Measurements from ENCODE around the gene DOK7.

DOK7 gene, protein sequence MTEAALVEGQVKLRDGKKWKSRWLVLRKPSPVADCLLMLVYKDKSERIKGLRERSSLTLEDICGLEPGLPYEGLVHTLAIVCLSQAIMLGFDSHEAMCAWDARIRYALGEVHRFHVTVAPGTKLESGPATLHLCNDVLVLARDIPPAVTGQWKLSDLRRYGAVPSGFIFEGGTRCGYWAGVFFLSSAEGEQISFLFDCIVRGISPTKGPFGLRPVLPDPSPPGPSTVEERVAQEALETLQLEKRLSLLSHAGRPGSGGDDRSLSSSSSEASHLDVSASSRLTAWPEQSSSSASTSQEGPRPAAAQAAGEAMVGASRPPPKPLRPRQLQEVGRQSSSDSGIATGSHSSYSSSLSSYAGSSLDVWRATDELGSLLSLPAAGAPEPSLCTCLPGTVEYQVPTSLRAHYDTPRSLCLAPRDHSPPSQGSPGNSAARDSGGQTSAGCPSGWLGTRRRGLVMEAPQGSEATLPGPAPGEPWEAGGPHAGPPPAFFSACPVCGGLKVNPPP

DNA sequence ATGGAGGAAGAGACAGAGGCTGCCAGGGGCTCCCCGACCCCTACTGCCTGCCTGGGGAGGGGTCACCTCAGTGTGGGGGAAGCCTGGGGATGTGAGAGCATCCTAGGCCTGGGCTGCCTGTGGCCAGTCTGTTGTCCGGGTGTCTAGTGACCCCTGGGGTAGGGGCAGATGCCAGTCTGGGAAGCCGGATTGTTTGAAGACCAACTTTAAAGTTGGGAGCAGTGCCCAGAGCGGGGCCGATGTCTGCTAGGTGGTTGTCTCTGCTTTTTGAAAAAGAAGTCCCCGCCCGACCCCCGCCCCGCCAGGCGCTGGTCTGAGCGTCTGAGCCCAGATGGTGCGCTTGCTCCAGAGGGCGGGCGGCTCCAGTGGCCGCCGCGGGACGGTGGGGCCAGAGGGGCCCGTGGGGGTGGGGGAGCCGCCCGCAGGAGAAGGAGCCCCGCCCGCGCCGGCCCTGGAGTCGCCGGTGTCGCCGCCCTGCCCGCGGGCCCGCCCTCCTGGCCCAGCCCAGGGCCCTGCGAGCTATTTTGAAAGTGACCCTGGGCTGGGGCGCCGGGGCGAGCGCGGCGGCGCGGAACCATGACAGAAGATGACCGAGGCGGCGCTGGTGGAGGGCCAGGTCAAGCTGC is at the start of gene DOK7:
DOK7 (plus strand) TSS at position 517 of the 626 bp plus-strand sequence; CDS start at position 587, 70 bp downstream.
- no peaks in the 10 kb centered on the region for H3K36me3 Mint-ChIP-seq (ENCODE audit: low read depth)
- no peak for DNase-seq
- H3K27me3 Mint-ChIP-seq, result peaks cover 33% of the 10 kb centered on the region
- no peaks in the 10 kb centered on the region for H3K9me3 Mint-ChIP-seq
- H3K4me3 Mint-ChIP-seq, result no peak within 1 kb of the TSS
- H3K4me1 Mint-ChIP-seq (ENCODE audit: low read depth), result no peaks in the 10 kb centered on the region
- H3K27ac Mint-ChIP-seq, result no peak within 1 kb of the TSS

DNA sequence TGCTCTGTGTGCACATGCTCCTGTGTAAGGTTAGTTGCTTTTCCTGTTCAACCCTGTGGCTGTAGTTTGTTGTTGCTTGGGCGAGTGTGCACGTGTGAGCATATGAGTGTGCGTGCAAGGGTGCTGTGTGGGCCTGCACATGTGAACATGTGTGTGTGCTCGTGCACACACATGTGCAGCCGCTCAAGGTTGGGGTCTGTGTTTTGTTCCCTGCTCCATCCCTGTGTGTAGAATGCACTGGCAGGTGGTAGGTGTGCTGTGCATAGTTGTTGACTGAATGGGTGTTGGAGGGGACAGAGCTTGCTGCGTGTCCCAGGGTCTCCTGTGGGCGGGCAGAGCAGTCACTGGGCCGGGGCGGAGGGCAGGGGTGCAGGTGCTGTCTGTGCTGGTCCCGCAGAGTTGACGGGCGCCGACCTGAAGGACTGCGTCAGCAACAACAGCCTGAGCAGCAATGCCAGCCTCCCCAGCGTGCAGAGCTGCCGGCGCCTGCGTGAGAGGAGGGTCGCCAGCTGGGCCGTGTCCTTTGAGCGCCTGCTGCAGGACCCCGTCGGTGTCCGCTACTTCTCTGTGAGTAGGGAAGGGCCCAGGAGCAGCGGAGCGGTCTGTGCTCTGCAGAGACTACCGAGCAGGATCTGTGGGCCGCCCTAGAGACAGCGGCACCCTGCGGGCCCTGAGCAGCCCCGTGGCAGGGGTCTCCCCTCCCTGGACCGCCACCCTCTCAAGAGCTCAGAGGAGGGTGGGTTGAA is 49.3 kb upstream of the DOK7 start:
- no peak for DNase-seq
- Mint-ChIP-seq H3K4me1 (ENCODE audit: low read depth) (no peaks in the 10 kb centered on the region), H3K4me3 (no peak overlapping the region), H3K36me3 (ENCODE audit: low read depth) (peaks cover 4% of the 10 kb centered on the region), H3K27ac (no peak overlapping the region), H3K27me3 (no peaks in the 10 kb centered on the region), H3K9me3 (no peaks in the 10 kb centered on the region)

DNA sequence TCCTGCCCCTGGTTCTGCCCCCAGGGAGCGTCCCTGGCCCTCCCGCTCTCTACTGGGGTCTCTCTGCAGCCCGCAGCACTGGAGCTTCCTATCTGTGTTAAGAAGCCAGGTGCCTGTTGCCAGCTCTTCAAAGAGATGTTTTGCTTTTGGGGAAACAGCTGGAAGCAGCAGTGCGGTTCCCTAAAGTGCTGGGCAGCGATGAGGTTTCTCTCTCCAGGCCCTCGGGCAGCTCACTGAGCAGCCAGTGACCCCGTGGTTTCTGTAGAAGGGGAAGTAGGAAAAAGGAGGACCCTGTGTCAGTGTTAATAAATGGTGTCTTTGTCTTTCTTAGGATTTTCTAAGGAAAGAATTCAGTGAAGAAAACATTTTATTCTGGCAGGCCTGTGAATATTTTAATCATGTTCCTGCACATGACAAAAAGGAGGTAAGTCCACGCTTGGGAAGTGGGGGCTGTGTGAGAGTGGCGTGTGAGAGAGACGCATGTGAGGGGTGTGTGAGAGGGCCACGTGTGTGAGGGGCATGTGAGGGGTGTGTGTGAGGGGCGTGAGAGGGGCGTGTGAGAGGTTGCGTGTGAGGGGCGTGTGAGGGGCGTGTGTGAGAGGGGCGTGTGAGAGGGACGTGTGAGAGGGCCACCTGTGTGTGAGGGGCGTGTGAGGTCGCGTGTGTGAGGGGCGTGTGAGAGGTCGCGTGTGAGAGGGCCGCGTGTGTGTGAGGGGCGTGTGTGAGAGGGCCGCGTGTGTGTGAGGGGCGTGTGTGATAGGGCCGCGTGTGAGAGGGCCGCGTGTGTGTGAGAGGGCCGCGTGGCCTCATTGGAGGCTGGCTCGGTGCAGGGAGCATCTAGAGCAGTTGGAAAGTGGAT is 48.5 kb upstream of the DOK7 start:
- H3K27me3 Mint-ChIP-seq, result no peaks in the 10 kb centered on the region
- H3K27ac Mint-ChIP-seq, result no peak overlapping the region
- DNase-seq, result no peak
- peaks cover 4% of the 10 kb centered on the region for H3K36me3 Mint-ChIP-seq (ENCODE audit: low read depth)
- H3K4me1 Mint-ChIP-seq (ENCODE audit: low read depth), result no peaks in the 10 kb centered on the region
- no peak overlapping the region for H3K4me3 Mint-ChIP-seq
- H3K9me3 Mint-ChIP-seq, result no peaks in the 10 kb centered on the region

DNA sequence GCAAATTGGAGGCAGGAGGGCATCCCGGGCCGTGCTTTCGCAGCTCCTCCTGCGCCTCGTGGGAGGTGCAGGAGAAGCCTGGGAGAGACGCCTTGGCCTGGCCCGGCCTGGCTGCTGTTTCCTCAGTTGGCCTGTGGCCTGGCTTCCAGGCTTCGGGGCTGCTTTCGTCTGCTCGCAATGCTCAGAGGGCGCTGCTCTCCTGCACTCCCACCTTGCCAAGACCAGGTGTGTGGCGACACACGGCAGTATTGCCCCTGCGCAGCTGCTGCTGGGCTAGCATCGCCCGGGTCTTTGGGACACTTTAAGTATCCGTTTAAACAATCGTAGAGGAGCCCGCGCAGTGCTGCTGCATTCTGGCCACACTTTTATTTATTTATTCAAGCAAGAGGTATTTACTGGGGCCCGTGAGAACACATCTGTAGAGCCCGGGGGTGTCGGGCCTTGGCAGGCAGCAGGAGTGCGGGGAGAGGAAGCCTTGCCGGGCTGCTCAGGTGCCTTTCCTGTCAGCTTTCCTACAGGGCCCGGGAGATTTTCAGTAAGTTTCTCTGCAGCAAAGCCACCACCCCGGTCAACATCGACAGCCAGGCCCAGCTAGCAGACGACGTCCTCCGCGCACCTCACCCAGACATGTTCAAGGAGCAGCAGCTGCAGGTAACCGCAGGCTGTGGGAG is 47.5 kb upstream of the DOK7 start:
- Mint-ChIP-seq H3K9me3 (no peaks in the 10 kb centered on the region), H3K4me1 (ENCODE audit: low read depth) (no peaks in the 10 kb centered on the region), H3K27me3 (no peaks in the 10 kb centered on the region), H3K27ac (no peak overlapping the region), H3K4me3 (no peak overlapping the region), H3K36me3 (ENCODE audit: low read depth) (peaks cover 4% of the 10 kb centered on the region)
- no peak for DNase-seq

DNA sequence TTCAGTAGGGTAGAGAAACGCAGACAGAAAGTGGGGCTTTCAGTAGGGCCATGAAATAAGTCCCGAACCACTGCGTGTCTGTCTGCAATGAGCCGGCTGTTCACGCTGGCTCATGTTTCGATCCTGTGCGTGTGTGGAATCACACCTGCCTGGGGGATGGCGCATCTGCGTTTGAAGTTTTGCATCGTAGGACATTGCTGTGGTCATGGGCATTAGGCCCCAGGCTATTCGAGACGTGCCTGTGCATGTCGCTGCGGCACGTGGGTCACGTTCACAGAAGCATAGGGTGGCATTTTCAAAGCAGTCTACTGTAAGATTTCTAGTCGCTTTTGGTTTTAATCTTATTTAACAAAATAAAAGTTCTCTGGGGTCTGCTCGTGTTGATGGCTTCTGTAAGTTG is 46.8 kb upstream of the DOK7 start:
- H3K27me3 Mint-ChIP-seq, result no peaks in the 10 kb centered on the region
- peaks cover 4% of the 10 kb centered on the region for H3K36me3 Mint-ChIP-seq (ENCODE audit: low read depth)
- no peak for DNase-seq
- no peak overlapping the region for H3K4me3 Mint-ChIP-seq
- no peaks in the 10 kb centered on the region for H3K9me3 Mint-ChIP-seq
- no peak overlapping the region for H3K27ac Mint-ChIP-seq
- H3K4me1 Mint-ChIP-seq (ENCODE audit: low read depth), result no peaks in the 10 kb centered on the region

DNA sequence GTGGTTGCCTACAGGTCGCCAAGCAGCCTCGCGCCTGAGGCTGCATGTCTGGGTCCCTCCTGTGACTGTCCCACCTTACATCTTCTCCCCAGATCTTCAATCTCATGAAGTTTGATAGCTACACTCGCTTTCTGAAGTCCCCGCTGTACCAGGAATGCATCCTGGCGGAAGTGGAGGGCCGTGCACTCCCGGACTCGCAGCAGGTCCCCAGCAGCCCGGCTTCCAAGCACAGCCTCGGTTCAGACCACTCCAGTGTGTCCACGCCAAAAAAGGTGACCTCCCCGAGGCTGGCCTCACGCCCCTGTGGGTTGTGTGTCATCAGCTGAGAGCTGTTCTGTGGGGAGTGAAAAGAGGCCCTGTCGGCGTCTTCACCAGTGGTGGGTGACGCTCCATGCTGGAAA is 46.3 kb upstream of the DOK7 start:
- H3K27me3 Mint-ChIP-seq, result no peaks in the 10 kb centered on the region
- no peak overlapping the region for H3K27ac Mint-ChIP-seq
- no peaks in the 10 kb centered on the region for H3K4me1 Mint-ChIP-seq (ENCODE audit: low read depth)
- no peak overlapping the region for H3K4me3 Mint-ChIP-seq
- no peaks in the 10 kb centered on the region for H3K9me3 Mint-ChIP-seq
- DNase-seq, result no peak
- H3K36me3 Mint-ChIP-seq (ENCODE audit: low read depth), result peaks cover 4% of the 10 kb centered on the region

DNA sequence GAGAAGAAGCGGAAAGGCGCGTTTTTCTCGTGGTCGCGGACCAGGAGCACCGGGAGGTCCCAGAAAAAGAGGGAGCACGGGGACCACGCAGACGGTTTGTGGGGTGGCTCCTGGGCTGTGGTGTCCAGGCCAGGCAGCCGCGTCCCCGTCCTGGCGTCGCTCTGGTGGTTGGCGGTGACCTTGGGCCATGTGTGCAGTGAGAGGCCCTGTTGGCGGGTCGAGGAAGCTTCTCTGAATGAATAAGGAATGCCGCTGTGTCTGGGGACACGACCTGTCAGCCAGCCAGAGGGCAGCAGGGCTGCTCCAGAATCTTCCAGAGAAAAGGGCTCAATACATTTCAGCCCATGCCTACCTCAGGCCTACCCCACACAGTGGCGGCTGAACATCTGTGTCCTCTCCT is 45.7 kb upstream of the DOK7 start:
- Mint-ChIP-seq H3K27ac (no peak overlapping the region), H3K36me3 (ENCODE audit: low read depth) (peaks cover 4% of the 10 kb centered on the region)

DNA sequence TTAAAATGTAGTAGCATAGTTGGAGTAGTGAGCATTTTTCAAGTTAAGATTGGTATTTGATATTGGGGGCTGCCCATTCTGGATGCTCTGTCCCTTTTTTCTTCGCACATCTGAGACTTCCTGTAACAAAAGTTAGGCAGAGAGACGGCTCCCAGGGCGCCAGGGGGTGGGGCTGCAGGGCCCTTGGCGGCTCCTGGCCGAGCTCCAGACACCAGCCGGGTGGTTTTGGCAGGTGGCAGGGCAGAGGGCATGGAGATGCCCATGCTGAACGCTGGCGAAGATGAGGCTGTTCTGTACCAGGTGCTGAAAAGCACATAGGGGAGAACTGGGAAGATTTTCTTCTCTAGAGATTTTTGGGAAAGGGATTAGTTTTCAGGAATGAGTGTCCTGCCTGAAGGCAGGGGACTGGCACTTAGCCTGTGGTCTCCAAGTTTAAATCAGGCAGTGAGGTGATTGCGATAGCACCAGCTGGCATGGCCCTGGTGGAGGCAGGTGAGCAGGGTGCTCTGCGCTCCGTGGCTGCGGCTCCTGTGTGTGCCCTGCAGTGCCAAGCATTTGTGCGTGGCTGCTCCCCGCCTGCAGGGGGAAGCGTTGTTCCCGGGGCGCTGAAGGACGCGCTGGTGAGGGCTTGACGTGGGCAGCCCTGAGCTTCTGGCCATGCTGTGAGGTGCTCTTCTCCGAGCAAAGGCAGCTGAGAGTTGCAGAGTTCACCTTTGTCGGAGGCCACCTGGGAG is 44.9 kb upstream of the DOK7 start:
- Mint-ChIP-seq H3K27me3 (no peaks in the 10 kb centered on the region), H3K27ac (no peak overlapping the region), H3K4me1 (ENCODE audit: low read depth) (no peaks in the 10 kb centered on the region), H3K9me3 (no peaks in the 10 kb centered on the region), H3K36me3 (ENCODE audit: low read depth) (peaks cover 4% of the 10 kb centered on the region), H3K4me3 (no peak overlapping the region)
- DNase-seq, result no peak

More for the DNA sequence above, 45.7 kb upstream of the DOK7 start:
- Mint-ChIP-seq H3K4me1 (ENCODE audit: low read depth) (no peaks in the 10 kb centered on the region), H3K9me3 (no peaks in the 10 kb centered on the region), H3K4me3 (no peak overlapping the region), H3K27me3 (no peaks in the 10 kb centered on the region)
- no peak for DNase-seq

DNA sequence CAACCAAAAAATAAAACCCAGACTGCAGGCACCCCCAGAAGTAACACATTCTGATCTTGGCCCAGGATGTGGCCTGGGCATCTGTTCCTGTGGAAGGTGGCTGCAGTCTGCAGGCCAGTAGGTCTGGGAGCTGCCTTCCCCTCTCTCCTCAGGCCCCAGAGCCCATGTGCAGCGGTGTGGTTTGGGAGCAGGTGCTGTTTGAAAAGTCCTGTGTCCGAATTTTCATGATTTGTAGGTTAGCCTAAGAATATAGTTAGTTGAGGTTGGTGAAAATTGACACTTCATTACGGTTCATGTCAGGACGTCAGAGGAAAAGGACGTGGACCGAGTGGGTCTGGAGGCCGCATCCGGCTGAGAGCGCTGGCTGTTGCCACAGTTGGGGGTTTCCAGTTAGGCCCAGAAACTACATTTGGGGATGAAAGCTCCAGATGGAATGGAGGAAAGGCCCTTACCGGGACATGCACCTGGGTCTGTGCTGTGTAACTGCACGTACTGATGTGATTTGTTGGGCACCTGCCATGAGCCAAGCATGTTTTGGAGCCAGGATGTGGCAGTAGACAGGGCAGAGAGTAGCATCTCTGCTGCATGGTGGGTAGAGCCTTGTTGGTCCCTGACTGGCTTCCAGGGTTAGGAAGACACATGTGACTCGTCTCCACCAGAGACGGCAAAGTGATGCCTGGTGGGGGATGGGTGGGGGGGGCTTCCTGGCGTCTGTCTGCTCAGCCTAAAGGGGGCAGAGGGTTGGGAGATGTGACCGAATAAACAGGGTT is 43.1 kb upstream of the DOK7 start:
- DNase-seq, result no peak
- Mint-ChIP-seq H3K4me1 (ENCODE audit: low read depth) (no peaks in the 10 kb centered on the region), H3K27ac (no peak overlapping the region), H3K4me3 (no peak overlapping the region), H3K27me3 (no peaks in the 10 kb centered on the region), H3K36me3 (ENCODE audit: low read depth) (peaks cover 4% of the 10 kb centered on the region), H3K9me3 (no peaks in the 10 kb centered on the region)

DNA sequence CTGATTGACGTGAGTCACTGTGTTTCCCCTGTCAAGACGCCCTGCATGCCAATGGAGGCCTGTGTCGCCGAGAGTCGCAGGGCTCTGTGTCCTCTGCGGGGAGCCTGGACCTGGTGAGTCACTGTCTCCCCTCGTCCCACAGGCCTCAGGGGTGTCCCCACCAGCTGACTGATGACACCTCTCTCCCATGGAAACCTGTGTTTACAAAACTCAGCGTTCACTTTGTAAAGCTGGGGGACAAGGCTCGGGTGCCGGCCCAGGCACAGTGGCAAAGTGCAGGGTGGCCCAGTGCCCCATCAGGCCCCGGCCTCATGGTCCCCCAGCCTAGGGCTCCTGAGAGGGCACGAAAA is 42.5 kb upstream of the DOK7 start:
- Mint-ChIP-seq H3K4me3 (no peak overlapping the region), H3K27ac (no peak overlapping the region), H3K9me3 (no peaks in the 10 kb centered on the region), H3K27me3 (no peaks in the 10 kb centered on the region), H3K36me3 (ENCODE audit: low read depth) (peaks cover 4% of the 10 kb centered on the region), H3K4me1 (ENCODE audit: low read depth) (no peaks in the 10 kb centered on the region)
- DNase-seq, result no peak

DNA sequence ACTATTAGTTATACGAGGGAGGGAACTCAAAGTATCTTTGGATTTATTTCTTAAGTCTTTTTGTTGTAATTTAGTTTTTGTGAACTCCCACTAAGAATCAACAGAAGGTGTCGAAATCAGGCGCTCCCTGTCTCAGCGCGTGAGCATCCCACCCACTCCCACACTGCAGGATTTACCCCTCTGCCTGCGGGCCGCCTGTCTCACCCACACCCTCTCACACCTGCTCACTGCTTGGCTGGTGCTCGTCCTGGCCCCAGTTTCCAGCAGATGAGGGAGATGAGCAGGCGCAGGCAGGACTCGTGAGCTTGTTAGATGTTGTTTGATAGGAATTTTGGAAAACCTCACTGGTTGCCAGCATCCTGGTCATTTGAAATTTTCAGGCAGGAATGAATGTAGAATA is 42.1 kb upstream of the DOK7 start:
- Mint-ChIP-seq H3K36me3 (ENCODE audit: low read depth) (peaks cover 4% of the 10 kb centered on the region), H3K9me3 (no peaks in the 10 kb centered on the region), H3K4me1 (ENCODE audit: low read depth) (no peaks in the 10 kb centered on the region), H3K27me3 (no peaks in the 10 kb centered on the region), H3K4me3 (no peak overlapping the region), H3K27ac (no peak overlapping the region)
- no peak for DNase-seq

DNA sequence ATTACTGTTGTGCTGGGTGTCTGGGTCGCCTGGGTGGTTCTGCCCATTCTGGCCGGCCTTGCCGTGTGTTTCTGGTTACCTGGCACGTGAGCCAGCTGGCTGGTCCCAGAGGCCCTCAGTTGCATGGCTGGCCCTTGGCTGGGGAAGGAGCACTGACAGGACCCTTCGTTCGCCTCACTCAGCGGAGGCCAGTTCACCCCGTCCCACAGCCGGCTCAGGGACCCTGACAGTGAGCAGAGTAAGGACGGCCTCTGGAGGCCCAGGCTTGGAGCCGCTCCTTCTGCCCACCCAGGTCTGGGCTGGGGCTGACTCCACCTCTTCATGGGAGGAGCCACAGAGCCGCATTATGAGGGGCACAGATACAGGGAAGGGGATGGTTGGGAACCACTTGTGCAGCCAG is 41.6 kb upstream of the DOK7 start:
- no peak overlapping the region for H3K4me3 Mint-ChIP-seq
- H3K27me3 Mint-ChIP-seq, result no peaks in the 10 kb centered on the region
- no peaks in the 10 kb centered on the region for H3K9me3 Mint-ChIP-seq
- DNase-seq, result no peak
- no peaks in the 10 kb centered on the region for H3K4me1 Mint-ChIP-seq (ENCODE audit: low read depth)
- H3K27ac Mint-ChIP-seq, result no peak overlapping the region
- H3K36me3 Mint-ChIP-seq (ENCODE audit: low read depth), result peaks cover 4% of the 10 kb centered on the region
